Peyer's patch (tissue), 4 donors: ENCODE measurements around the gene DMAP1.

Experiments
- POLR2A ChIP-seq, 2 donors: fragments of 450-650 bp; IDR thresholded peaks; one replicate each; pipeline ENCODE4 v1.5.1; 2017; ENCODE audit warnings: antibody characterized with exemption in 2 of 2, mild to moderate bottlenecking in 2 of 2, moderate library complexity in 2 of 2
- TF ChIP-seq, protein P1 (sequence below), 6 experiments: fragments of 450-650 bp in 4 of 6; fragments of 200-600 bp in 2 of 6; sonication (generic) in 1 of 6; IDR thresholded peaks; one replicate each; pipeline ENCODE4 v1.5.1; 2017 to 2019; ENCODE audit warnings: antibody characterized with exemption in 6 of 6, mild to moderate bottlenecking in 3 of 6, moderate library complexity in 1 of 6

DNA sequence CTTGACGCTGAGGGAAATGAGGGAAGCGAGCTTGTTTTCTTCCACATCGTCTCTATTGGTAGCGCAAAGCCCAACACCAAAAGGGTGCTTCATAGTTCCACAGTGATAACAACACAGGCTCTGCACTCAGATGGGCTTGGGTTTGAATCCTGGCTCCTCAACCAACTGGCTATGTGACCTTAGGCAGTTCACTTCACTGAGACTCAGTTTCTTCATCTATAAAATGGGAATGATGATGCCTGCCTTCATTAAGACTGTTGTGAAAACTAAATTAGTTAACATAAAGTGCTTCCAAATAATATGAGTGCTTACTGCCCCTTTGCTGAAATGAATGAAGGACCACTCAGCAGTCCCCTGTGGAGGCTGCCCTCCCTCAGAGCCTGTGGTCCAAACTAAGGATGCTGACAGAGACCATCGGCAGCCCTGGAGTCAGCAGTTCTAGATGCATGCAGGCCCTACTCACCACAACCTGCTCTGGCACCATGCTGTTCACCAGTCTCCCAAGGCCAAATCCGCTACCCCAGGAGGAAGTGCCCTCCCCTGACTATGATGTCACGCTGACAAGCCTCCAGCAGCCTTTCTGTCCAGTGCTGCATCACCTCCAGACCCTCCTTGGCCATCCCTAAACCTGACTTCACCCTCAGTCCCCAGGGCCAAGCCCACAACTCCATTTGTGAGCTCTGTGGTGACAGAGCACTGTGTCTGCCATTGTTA, 30.7 kb downstream of the DMAP1 start:
- TF ChIP-seq, protein P1, sequence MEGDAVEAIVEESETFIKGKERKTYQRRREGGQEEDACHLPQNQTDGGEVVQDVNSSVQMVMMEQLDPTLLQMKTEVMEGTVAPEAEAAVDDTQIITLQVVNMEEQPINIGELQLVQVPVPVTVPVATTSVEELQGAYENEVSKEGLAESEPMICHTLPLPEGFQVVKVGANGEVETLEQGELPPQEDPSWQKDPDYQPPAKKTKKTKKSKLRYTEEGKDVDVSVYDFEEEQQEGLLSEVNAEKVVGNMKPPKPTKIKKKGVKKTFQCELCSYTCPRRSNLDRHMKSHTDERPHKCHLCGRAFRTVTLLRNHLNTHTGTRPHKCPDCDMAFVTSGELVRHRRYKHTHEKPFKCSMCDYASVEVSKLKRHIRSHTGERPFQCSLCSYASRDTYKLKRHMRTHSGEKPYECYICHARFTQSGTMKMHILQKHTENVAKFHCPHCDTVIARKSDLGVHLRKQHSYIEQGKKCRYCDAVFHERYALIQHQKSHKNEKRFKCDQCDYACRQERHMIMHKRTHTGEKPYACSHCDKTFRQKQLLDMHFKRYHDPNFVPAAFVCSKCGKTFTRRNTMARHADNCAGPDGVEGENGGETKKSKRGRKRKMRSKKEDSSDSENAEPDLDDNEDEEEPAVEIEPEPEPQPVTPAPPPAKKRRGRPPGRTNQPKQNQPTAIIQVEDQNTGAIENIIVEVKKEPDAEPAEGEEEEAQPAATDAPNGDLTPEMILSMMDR (IDR thresholded peaks at IDR 0.05) = no peak
- TF ChIP-seq POLR2A (IDR thresholded peaks at IDR 0.05) = no peak
